ENCODE results near the gene PTPRZ1.

DNA sequence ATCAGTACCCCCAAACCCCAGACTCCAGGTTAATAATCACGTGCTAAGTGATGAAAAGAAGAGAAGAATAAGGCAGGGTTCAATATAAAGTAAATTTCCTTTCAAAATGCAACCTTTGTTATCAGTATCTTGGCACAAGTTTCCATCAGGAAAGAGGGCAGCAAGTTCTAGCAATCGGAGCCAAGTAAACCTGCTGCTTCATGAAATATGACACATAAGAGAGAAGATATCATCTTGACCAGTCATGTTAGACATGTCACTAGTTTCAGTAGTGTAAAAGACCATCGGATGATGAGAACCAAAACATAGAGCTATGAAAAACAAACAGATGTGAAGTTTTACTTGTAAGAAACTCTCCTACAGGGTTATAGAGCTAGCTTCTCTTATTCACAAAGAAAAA lies 227.1 kb downstream of the PTPRZ1 start:
- TF ChIP-seq SPI1 (IDR thresholded peaks at IDR 0.05; ENCODE audit: low read depth, low read length) (no peak), TAF1 (IDR thresholded peaks at IDR 0.05; ENCODE audit: low read depth, low read length) (no peak), POLR2A (IDR thresholded peaks at IDR 0.05; ENCODE audit: low read depth, low read length) (no peak), POLR2AphosphoS5 (IDR thresholded peaks at IDR 0.05; ENCODE audit: low read depth, low read length) (no peak), POU2F2 (IDR thresholded peaks at IDR 0.05; ENCODE audit: low read depth, low read length) (no peak), PAX5 (IDR thresholded peaks at IDR 0.05; ENCODE audit: insufficient read depth, low read length, severe bottlenecking) (no peak)

Data from GM12891 (cell line).